HepG2 (cell line): ENCODE data around the gene KDM8. TPM values are rescaled to one million over a fixed set of nuclear protein-coding genes. Genes with fewer than 3 reads are reported as not detected.

Experiments
- ATAC-seq: fragments of 200-7000 bp; cut with Tn5 transposase; 3 replicates; pipeline ENCODE4 v1.9.1; 2020; ENCODE audit warnings: mild to moderate bottlenecking, moderate library complexity
- BruUV-seq: library from RNA; stranded (reverse); fragments of 400-500 nt; replicated peaks from 2 replicates; lab custom pipeline; 2021; lab: Mats Ljungman, UMichigan
- CTCF ChIA-PET: fragments of 300-600 bp; formaldehyde crosslinking; extraction: SDS; loops from one replicate; lab custom pipeline; 2021; ENCODE audit warnings: low total read pairs, inconsistent platforms, low intra/inter-chr PET ratio; lab: Yijun Ruan, JAX
- POLR2A ChIA-PET: fragments of 350-600 bp; sonication (Branson Sonifier 250); formaldehyde crosslinking; loops from one replicate; lab custom pipeline; 2020; ENCODE audit warnings: antibody characterized with exemption, inconsistent platforms; lab: Yijun Ruan, JAX
- DNase-seq: peaks from one replicate; pipeline ENCODE4 v3.0.0-alpha.2; 2015; ENCODE audit warnings: low spot score
- FAIRE-seq: peaks from 3 replicates; lab custom pipeline; 2011; peaks lifted over from hg19 to GRCh38; lab: Jason Lieb, UNC
- H2AFZ ChIP-seq: one replicate; pipeline ENCODE4 v1.6.1; 2011; ENCODE audit warnings: low read length, inconsistent platforms
- H3K27ac ChIP-seq: fragments of 300-600 bp; 3 replicates; pipeline ENCODE4 v1.8.0; 2011; ENCODE audit warnings: mixed run types, mild to moderate bottlenecking, mixed read lengths, low read length, inconsistent platforms; ENCODE audit not compliant: insufficient read depth; ENCODE audit errors: extremely low read length
- H3K27me3 ChIP-seq, 2 experiments: fragments of 200-600 bp in 1 of 2; 2 replicates in 1 of 2; 3 replicates in 1 of 2; pipeline versions ENCODE4 v1.6.0 to v1.8.0; 2011; ENCODE audit warnings: low read length in 2 of 2, mild to moderate bottlenecking in 2 of 2, moderate library complexity in 2 of 2, inconsistent platforms in 1 of 2; ENCODE audit not compliant: insufficient read depth in 2 of 2, control insufficient read depth in 1 of 2
- H3K36me3 ChIP-seq, 2 experiments: fragments of 200-600 bp in 1 of 2; replicated peaks in 1 of 2; 2 replicates in 1 of 2; 3 replicates in 1 of 2; pipeline versions ENCODE4 v1.5.1 to v1.8.0; 2011; ENCODE audit warnings: low read length in 2 of 2, inconsistent platforms in 1 of 2; ENCODE audit not compliant: insufficient read depth in 2 of 2, control insufficient read depth in 1 of 2
- H3K4me1 ChIP-seq: 2 replicates; pipeline ENCODE4 v1.5.1; 2012; ENCODE audit warnings: low read length, inconsistent platforms; ENCODE audit not compliant: insufficient read depth
- H3K4me2 ChIP-seq: 2 replicates; pipeline ENCODE4 v1.6.0; 2011; ENCODE audit warnings: low read depth, low read length, inconsistent platforms
- H3K4me3 ChIP-seq, 3 experiments: fragments of 200-600 bp in 1 of 3; sonication (generic), shearing (Covaris generic) in 1 of 3; replicated peaks in 1 of 3; 2 replicates each; pipeline ENCODE4 v1.5.1; 2011 to 2016; ENCODE audit warnings: low read length in 3 of 3, inconsistent platforms in 2 of 3, low read depth in 2 of 3, mild to moderate bottlenecking in 2 of 3, control low read depth in 1 of 3, mixed read lengths in 1 of 3; ENCODE audit not compliant: insufficient read depth in 1 of 3
- H3K79me2 ChIP-seq: one replicate; pipeline ENCODE4 v1.6.1; 2011; ENCODE audit warnings: low read length, inconsistent platforms; ENCODE audit not compliant: insufficient read depth
- H3K9ac ChIP-seq: 2 replicates; pipeline ENCODE4 v1.6.0; 2011; ENCODE audit warnings: mild to moderate bottlenecking, low read depth, low read length, inconsistent platforms; ENCODE audit not compliant: insufficient read depth
- H3K9me3 ChIP-seq: 2 replicates; pipeline ENCODE4 v1.5.1; 2012; ENCODE audit warnings: mild to moderate bottlenecking, low read length
- H4K20me1 ChIP-seq: 2 replicates; pipeline ENCODE4 v1.6.0; 2011; ENCODE audit warnings: inconsistent platforms, mild to moderate bottlenecking, low read length, moderate library complexity; ENCODE audit not compliant: insufficient read depth
- AFF4 ChIP-seq: sonication (generic); formaldehyde crosslinking; IDR thresholded peaks from 2 replicates; pipeline ENCODE4 v1.4.0; 2020; ENCODE audit warnings: missing genetic modification reagents
- ATF5 ChIP-seq: sonication (generic); formaldehyde crosslinking; IDR thresholded peaks from 2 replicates; pipeline ENCODE4 v1.4.0; 2020; ENCODE audit warnings: mild to moderate bottlenecking, low read depth, missing genetic modification reagents
- CHD2 ChIP-seq: IDR thresholded peaks from 2 replicates; pipeline ENCODE4 v1.6.1; 2011; ENCODE audit warnings: low read depth, low read length, improper control_type of control experiment
- FUBP1 ChIP-seq: sonication (generic); formaldehyde crosslinking; IDR thresholded peaks from 2 replicates; pipeline ENCODE4 v1.5.1; 2020; ENCODE audit warnings: missing genetic modification reagents, mild to moderate bottlenecking, borderline replicate concordance
- HDAC6 ChIP-seq: fragments of 200-600 bp; sonication (generic); IDR thresholded peaks from 2 replicates; pipeline ENCODE4 v1.7.0; 2017; ENCODE audit warnings: mild to moderate bottlenecking, antibody characterized with exemption, low read length, low read depth
- KDM3A ChIP-seq: IDR thresholded peaks from 2 replicates; pipeline ENCODE4 v1.6.1; 2018; ENCODE audit warnings: low read depth, missing compliant biosample characterization
- KDM5B ChIP-seq: sonication (generic); formaldehyde crosslinking; IDR thresholded peaks from 2 replicates; pipeline ENCODE4 v1.4.0; 2020; ENCODE audit warnings: missing genetic modification reagents, mild to moderate bottlenecking, borderline replicate concordance
- KLF15 ChIP-seq: sonication (generic); formaldehyde crosslinking; IDR thresholded peaks from 2 replicates; pipeline ENCODE4 v1.8.1; 2023; ENCODE audit warnings: borderline replicate concordance, mild to moderate bottlenecking, inconsistent platforms, missing genetic modification reagents, mixed read lengths
- PATZ1 ChIP-seq: sonication (generic); formaldehyde crosslinking; IDR thresholded peaks from 2 replicates; pipeline ENCODE4 v1.4.0; 2020; ENCODE audit warnings: missing genetic modification reagents
- THYN1 ChIP-seq: sonication (generic); formaldehyde crosslinking; IDR thresholded peaks from 2 replicates; pipeline ENCODE4 v1.8.1; 2023; ENCODE audit warnings: low read depth, mild to moderate bottlenecking, moderate library complexity, missing genetic modification reagents, borderline replicate concordance
- ZNF460 ChIP-seq: sonication (generic); formaldehyde crosslinking; IDR thresholded peaks from 2 replicates; pipeline ENCODE4 v1.5.1; 2020; ENCODE audit warnings: missing genetic modification reagents, mild to moderate bottlenecking, borderline replicate concordance
- ZNF770 ChIP-seq: sonication (generic); formaldehyde crosslinking; IDR thresholded peaks from 2 replicates; pipeline ENCODE4 v1.5.0; 2020; ENCODE audit warnings: mild to moderate bottlenecking, missing genetic modification reagents
- WGBS: methylation state at CpG from one replicate; pipeline ENCODE4 v1.1.6; 2017; ENCODE audit warnings: low lambda C conversion rate; 5-methylcytosine and 5-hydroxymethylcytosine counted together
- in situ Hi-C: cut with HindIII; loops from 2 replicates; pipeline ENCODE4 v1.10.0; 2017; ENCODE audit warnings: low pct_unique_long_range_greater_than_20kb; ENCODE audit not compliant: extremely low pct_ligation_motif_present
- intact Hi-C: fragments of 100-400 bp; cut with micrococcal nuclease; formaldehyde crosslinking; loops from one replicate; pipeline ENCODE4 v1.10.0; 2022; ENCODE audit not compliant: unreplicated experiment
- polyA plus RNA-seq, 8 experiments: library from polyadenylated mRNA; depleted of rRNA in 3 of 8; stranded (reverse) in 7 of 8; unstranded in 1 of 8; fragments of >200 nt; fragmentation: Illumina TruSeq in 4 of 8; extraction: Trizol in 4 of 8; gene quantifications; 2 replicates each; pipeline versions ENCODE4 v1.2.1 to v1.2.3, GENCODE V29; 2011 to 2016; ENCODE audit warnings: low read depth in 4 of 8, missing spikeins in 1 of 8, mixed read lengths in 1 of 8; ENCODE audit not compliant: insufficient read depth in 1 of 8
- total RNA-seq, 5 experiments: library from RNA; depleted of rRNA; stranded (reverse); fragments of >200 nt; fragmentation: Illumina TruSeq; extraction: Trizol; gene quantifications; 2 replicates each; pipeline ENCODE4 v1.2.3, GENCODE V29; 2016; ENCODE audit warnings: low read depth in 1 of 5

The KDM8 gene
- total and polyA plus RNA-seq, 2 of the 13 experiments (the other 11 are each of a cell fraction or from before 2014, with no cell fraction given) = 3.3 to 8.6 TPM

GRCh38 chr16:27235938-27236245 is 32.6 kb downstream of the KDM8 start:
- FAIRE-seq = no peak
- TF ChIP-seq ZNF770 (CRISPR knock-in tag) = no peak
- no peak for TF ChIP-seq FUBP1 (CRISPR knock-in tag)
- TF ChIP-seq CHD2 = no peak
- TF ChIP-seq THYN1 (CRISPR knock-in tag) = no peak
- no peak for TF ChIP-seq KLF15 (CRISPR knock-in tag)
- TF ChIP-seq ATF5 = no peak
- no peak for TF ChIP-seq HDAC6
- TF ChIP-seq KDM3A (CRISPR knock-in tag) = no peak
- no peak for TF ChIP-seq KDM5B (CRISPR knock-in tag)
- no peak for TF ChIP-seq PATZ1 (CRISPR knock-in tag)
- no peak for TF ChIP-seq ZNF460
- TF ChIP-seq AFF4 (CRISPR knock-in tag) = no peak

More at GRCh38 chr16:27235938-27236245, 32.6 kb downstream of the KDM8 start:
- Histone ChIP-seq H3K9ac (no peak overlapping the region), H3K27ac (no peak overlapping the region), H3K4me2 (no peak overlapping the region), H3K27me3 (no peaks in the 10 kb centered on the region), H3K4me3 (no peak overlapping the region), H2AFZ (no peak overlapping the region), H3K4me1 (no peaks in the 10 kb centered on the region), H4K20me1 (no peaks in the 10 kb centered on the region), H3K79me2 (no peaks in the 10 kb centered on the region), H3K36me3 (peaks cover 12 to 29% of the 10 kb centered on the region in 2 experiments), H3K9me3 (no peaks in the 10 kb centered on the region)
- ChIA-PET POLR2A (interaction anchor here (1.5 to 2.0 kb wide), 3 partner anchors 32 to 139 kb away, joined by 4 to 11 read pairs (median 5); partner anchors contain the start of gene KDM8), CTCF (interaction anchor here (1.5 to 3.2 kb wide), 2 partner anchors 56 to 132 kb away, joined by 7 to 29 read pairs; no protein-coding TSS in a partner anchor)
- 90% methylated on average over 8 of the region's 8 CpGs for WGBS
- no TSS peak for BruUV-seq
- intact Hi-C loops (loop anchor here (1.0 to 2.0 kb wide), 4 partner anchors 29 to 221 kb away; no protein-coding TSS in a partner anchor), in situ Hi-C loops (no loop called here)
- ATAC-seq = no peak
- DNase-seq = no peak
